Measurements from ENCODE around the gene NWD2.
"Not testable (repeated sequence)": the region's sequence is repeated elsewhere in the genome, so short reads cannot be mapped to it uniquely, and the experiment has no call there.

GRCh38 chr4:37413612-37414011 lies 169.1 kb downstream of the NWD2 start:
- TF ChIP-seq CTCF (IDR thresholded peaks at IDR 0.05 in 2 of 3, conservative IDR thresholded peaks at IDR 0.05 in 1 of 3; ENCODE audit: borderline replicate concordance in 1 of 3, insufficient read depth in 1 of 3, low read depth in 2 of 3, low read length in 2 of 3); CEBPB (IDR thresholded peaks at IDR 0.05; ENCODE audit: low read depth); EZH2 (IDR thresholded peaks at IDR 0.05); SP1 (IDR thresholded peaks at IDR 0.05; ENCODE audit: low read depth); REST (IDR thresholded peaks at IDR 0.05; ENCODE audit: low read depth); POLR2A (IDR thresholded peaks at IDR 0.05; ENCODE audit: borderline replicate concordance, extremely low read depth, insufficient read depth, insufficient read length); MAX (IDR thresholded peaks at IDR 0.05); ZBTB33 (IDR thresholded peaks at IDR 0.05; ENCODE audit: extremely low read depth, insufficient replicate concordance, low read length); POLR2AphosphoS5 (IDR thresholded peaks at IDR 0.05; ENCODE audit: low read depth, low read length); RAD21 (IDR thresholded peaks at IDR 0.05; ENCODE audit: low read depth); YY1 (IDR thresholded peaks at IDR 0.05; ENCODE audit: extremely low read depth, insufficient replicate concordance, low read depth, low read length); SRF (IDR thresholded peaks at IDR 0.05; ENCODE audit: low read depth); ATF3 (IDR thresholded peaks at IDR 0.05); JUND (IDR thresholded peaks at IDR 0.05): not testable (repeated sequence)

All from HCT116 (cell line).